Keratinocyte (primary cell): ENCODE measurements around the gene AMMECR1. TPM values are rescaled to one million over a fixed set of nuclear protein-coding genes. Genes with fewer than 3 reads are reported as not detected.

Source experiments
- DNase-seq: peaks from one replicate; pipeline ENCODE4 v3.0.0-alpha.2; 2011; ENCODE audit warnings: low read depth, missing footprints, low spot score
- FAIRE-seq: peaks from 2 replicates; lab custom pipeline; 2011; peaks lifted over from hg19 to GRCh38; lab: Jason Lieb, UNC
- H2AFZ ChIP-seq: 2 replicates; pipeline ENCODE4 v1.6.0; 2012; ENCODE audit warnings: low read length, control low read depth, inconsistent platforms; ENCODE audit not compliant: control insufficient read depth
- H3K27ac ChIP-seq: 2 replicates; pipeline ENCODE4 v1.5.1; 2011; ENCODE audit warnings: low read length; ENCODE audit not compliant: control insufficient read depth, insufficient read depth
- H3K27me3 ChIP-seq: 3 replicates; pipeline ENCODE4 v1.6.0; 2011; ENCODE audit warnings: low read length; ENCODE audit not compliant: control insufficient read depth, insufficient read depth; ENCODE audit errors: extremely low read depth
- H3K36me3 ChIP-seq, 2 experiments: 2 replicates in 1 of 2; 3 replicates in 1 of 2; pipeline ENCODE4 v1.5.1; 2011; ENCODE audit warnings: low read length in 2 of 2, mild to moderate bottlenecking in 1 of 2; ENCODE audit not compliant: control insufficient read depth in 2 of 2, insufficient read depth in 2 of 2; ENCODE audit errors: extremely low read depth in 1 of 2
- H3K4me1 ChIP-seq: 3 replicates; pipeline ENCODE4 v1.5.1; 2011; ENCODE audit warnings: low read length; ENCODE audit not compliant: control insufficient read depth, insufficient read depth; ENCODE audit errors: extremely low read depth
- H3K4me2 ChIP-seq: 3 replicates; pipeline ENCODE4 v1.6.0; 2011; ENCODE audit warnings: low read depth, low read length; ENCODE audit not compliant: control insufficient read depth, insufficient read depth; ENCODE audit errors: extremely low read depth
- H3K4me3 ChIP-seq, 3 experiments: fragments of 200-600 bp in 1 of 3; sonication (generic) in 1 of 3; 2 replicates in 2 of 3; 3 replicates in 1 of 3; pipeline ENCODE4 v1.5.1; 2011 to 2016; ENCODE audit warnings: low read length in 3 of 3, mild to moderate bottlenecking in 3 of 3, control low read depth in 2 of 3, inconsistent platforms in 1 of 3, low read depth in 1 of 3, mixed read lengths in 1 of 3, mixed run types in 1 of 3, moderate library complexity in 1 of 3; ENCODE audit not compliant: control insufficient read depth in 2 of 3, insufficient read depth in 2 of 3; ENCODE audit errors: extremely low read depth in 1 of 3
- H3K79me2 ChIP-seq: 2 replicates; pipeline ENCODE4 v1.6.0; 2012; ENCODE audit warnings: low read length; ENCODE audit not compliant: control insufficient read depth, insufficient read depth
- H3K9ac ChIP-seq: 3 replicates; pipeline ENCODE4 v1.6.0; 2011; ENCODE audit warnings: low read length; ENCODE audit not compliant: control insufficient read depth, insufficient read depth; ENCODE audit errors: extremely low read depth
- H3K9me1 ChIP-seq: 3 replicates; pipeline ENCODE4 v1.6.0; 2011; ENCODE audit warnings: low read length; ENCODE audit not compliant: control insufficient read depth, insufficient read depth; ENCODE audit errors: extremely low read depth
- H3K9me3 ChIP-seq: 2 replicates; pipeline ENCODE4 v1.5.1; 2012; ENCODE audit warnings: low read depth, low read length; ENCODE audit not compliant: control insufficient read depth
- H4K20me1 ChIP-seq: 3 replicates; pipeline ENCODE4 v1.6.0; 2011; ENCODE audit warnings: low read length; ENCODE audit not compliant: control insufficient read depth, insufficient read depth; ENCODE audit errors: extremely low read depth
- EZH2 ChIP-seq: IDR thresholded peaks from one replicate; pipeline ENCODE4 v1.6.1; 2012; ENCODE audit warnings: inconsistent platforms, mild to moderate bottlenecking, low read length, moderate library complexity
- dilution Hi-C: fragments of 300-500 bp; cut with MboI; formaldehyde crosslinking; loops from one replicate; pipeline ENCODE4 v1.7.0; 2020; ENCODE audit warnings: low sequenced_read_pairs; ENCODE audit not compliant: extremely low pct_ligation_motif_present
- polyA plus RNA-seq, 5 experiments: library from polyadenylated mRNA; depleted of rRNA in 3 of 5; stranded (reverse) in 3 of 5; stranded (forward) in 1 of 5; unstranded in 1 of 5; fragments of >200 nt; gene quantifications; 1 replicate in 1 of 5; 2 replicates in 3 of 5; 3 replicates in 1 of 5; pipeline versions ENCODE4 v1.2.1 to v1.2.3, GENCODE V29; 2011 to 2012; ENCODE audit warnings: missing spikeins in 2 of 5, low read depth in 1 of 5, low replicate concordance in 1 of 5
- TF ChIP-seq, protein P1 (sequence below), 3 experiments: IDR thresholded peaks in 1 of 3; conservative IDR thresholded peaks in 1 of 3; optimal IDR thresholded peaks in 1 of 3; 2 replicates in 2 of 3; 3 replicates in 1 of 3; pipeline versions ENCODE3 to v1.5.1; 2011; ENCODE audit warnings: low read length in 3 of 3, mild to moderate bottlenecking in 3 of 3, moderate library complexity in 2 of 3, control low read depth in 1 of 3, inconsistent platforms in 1 of 3; ENCODE audit not compliant: insufficient read depth in 2 of 3; ENCODE audit errors: extremely low read depth in 1 of 3

The AMMECR1 gene
- polyA plus RNA-seq, 1 donor (not counting 4 experiments of a cell fraction or from before 2014, with no cell fraction given), result 15.5 TPM

DNA sequence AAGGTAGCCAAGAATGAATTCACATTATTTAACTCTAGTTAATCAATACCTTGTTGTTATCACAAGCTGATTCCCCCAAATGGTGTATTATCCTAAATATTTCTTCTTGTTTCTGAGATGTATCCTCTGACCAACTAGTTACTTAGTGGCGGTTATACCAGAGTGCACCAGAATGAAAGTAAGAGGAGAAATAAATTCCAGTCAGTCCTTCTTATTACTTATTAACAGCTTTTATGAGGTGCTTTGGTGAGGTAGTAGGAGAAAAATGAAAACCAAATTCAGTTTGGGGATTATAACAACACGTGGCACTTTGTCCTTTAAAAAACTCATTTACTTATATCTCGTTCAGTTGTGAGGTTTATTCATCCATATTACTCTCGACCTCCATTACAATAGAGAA, 101.9 kb downstream of the AMMECR1 start:
- Histone ChIP-seq H4K20me1 (no peaks in the 10 kb centered on the region), H3K4me1 (peaks cover 25% of the 10 kb centered on the region), H3K9me3 (no peaks in the 10 kb centered on the region), H3K27ac (no peak overlapping the region), H3K9ac (no peak overlapping the region), H3K4me3 (no peak overlapping the region), H3K4me2 (no peak overlapping the region), H3K79me2 (no peaks in the 10 kb centered on the region), H3K9me1 (no peaks in the 10 kb centered on the region), H3K27me3 (no peaks in the 10 kb centered on the region), H2AFZ (no peak overlapping the region), H3K36me3 (no peaks in the 10 kb centered on the region)
- no peak for DNase-seq
- TF ChIP-seq, protein P1, sequence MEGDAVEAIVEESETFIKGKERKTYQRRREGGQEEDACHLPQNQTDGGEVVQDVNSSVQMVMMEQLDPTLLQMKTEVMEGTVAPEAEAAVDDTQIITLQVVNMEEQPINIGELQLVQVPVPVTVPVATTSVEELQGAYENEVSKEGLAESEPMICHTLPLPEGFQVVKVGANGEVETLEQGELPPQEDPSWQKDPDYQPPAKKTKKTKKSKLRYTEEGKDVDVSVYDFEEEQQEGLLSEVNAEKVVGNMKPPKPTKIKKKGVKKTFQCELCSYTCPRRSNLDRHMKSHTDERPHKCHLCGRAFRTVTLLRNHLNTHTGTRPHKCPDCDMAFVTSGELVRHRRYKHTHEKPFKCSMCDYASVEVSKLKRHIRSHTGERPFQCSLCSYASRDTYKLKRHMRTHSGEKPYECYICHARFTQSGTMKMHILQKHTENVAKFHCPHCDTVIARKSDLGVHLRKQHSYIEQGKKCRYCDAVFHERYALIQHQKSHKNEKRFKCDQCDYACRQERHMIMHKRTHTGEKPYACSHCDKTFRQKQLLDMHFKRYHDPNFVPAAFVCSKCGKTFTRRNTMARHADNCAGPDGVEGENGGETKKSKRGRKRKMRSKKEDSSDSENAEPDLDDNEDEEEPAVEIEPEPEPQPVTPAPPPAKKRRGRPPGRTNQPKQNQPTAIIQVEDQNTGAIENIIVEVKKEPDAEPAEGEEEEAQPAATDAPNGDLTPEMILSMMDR (optimal IDR thresholded peaks at IDR 0.05 in 1 of 3, IDR thresholded peaks at IDR 0.05 in 1 of 3, conservative IDR thresholded peaks at IDR 0.05 in 1 of 3; ENCODE audit: extremely low read depth in 1 of 3, insufficient read depth in 2 of 3, low read length in 3 of 3), result no peak
- TF ChIP-seq EZH2, result no peak
- dilution Hi-C loops, result no loop called here
- FAIRE-seq, result no peak

DNA sequence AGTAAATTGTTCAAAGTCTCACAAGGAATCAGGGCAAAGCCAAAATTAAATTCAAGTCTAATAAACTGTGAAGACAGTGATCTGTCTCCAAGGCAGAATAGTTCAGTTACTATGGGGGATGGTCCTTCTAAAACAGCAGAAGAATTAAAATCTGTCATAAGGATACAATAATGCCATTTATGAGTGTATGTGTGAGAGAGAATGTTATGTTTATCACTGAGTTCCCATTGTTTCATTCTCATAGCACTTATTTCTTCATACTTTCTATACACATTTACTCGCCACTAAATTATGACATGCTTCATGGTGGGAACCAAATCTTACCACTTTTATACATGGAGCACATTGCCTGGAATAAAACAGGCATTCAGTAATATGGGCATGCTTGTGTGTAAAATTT, 102.5 kb downstream of the AMMECR1 start:
- Histone ChIP-seq H3K27me3 (no peaks in the 10 kb centered on the region), H3K36me3 (no peaks in the 10 kb centered on the region), H4K20me1 (no peaks in the 10 kb centered on the region), H3K9me3 (no peaks in the 10 kb centered on the region), H3K9ac (no peak overlapping the region), H3K4me2 (no peak overlapping the region), H3K9me1 (no peaks in the 10 kb centered on the region), H3K4me1 (peaks cover 29% of the 10 kb centered on the region), H3K4me3 (no peak overlapping the region), H3K27ac (no peak overlapping the region), H3K79me2 (no peaks in the 10 kb centered on the region), H2AFZ (no peak overlapping the region)
- dilution Hi-C loops, result no loop called here
- FAIRE-seq (no peak), DNase-seq (no peak)
- TF ChIP-seq, protein P1 (optimal IDR thresholded peaks at IDR 0.05 in 1 of 3, IDR thresholded peaks at IDR 0.05 in 1 of 3, conservative IDR thresholded peaks at IDR 0.05 in 1 of 3; ENCODE audit: extremely low read depth in 1 of 3, insufficient read depth in 2 of 3, low read length in 3 of 3), result no peak
- no peak for TF ChIP-seq EZH2
